AG10803 (cell line): Measurements from ENCODE around the gene RAPGEF1.
"Not testable (repeated sequence)": the region's sequence is repeated elsewhere in the genome, so short reads cannot be mapped to it uniquely, and the experiment has no call there.

Experiments
- DNase-seq: peaks from one replicate; pipeline ENCODE4 v3.0.0; 2010; ENCODE audit warnings: low read depth
- H3K4me3 ChIP-seq: 2 replicates; pipeline ENCODE4 v1.5.1; 2011; ENCODE audit warnings: mild to moderate bottlenecking, low read length, control low read depth
- TF ChIP-seq, protein P1 (sequence below): conservative IDR thresholded peaks from 2 replicates; pipeline ENCODE4 v1.5.1; 2011; ENCODE audit warnings: mild to moderate bottlenecking, low read length, control low read depth, inconsistent platforms

Gene RAPGEF1

DNA sequence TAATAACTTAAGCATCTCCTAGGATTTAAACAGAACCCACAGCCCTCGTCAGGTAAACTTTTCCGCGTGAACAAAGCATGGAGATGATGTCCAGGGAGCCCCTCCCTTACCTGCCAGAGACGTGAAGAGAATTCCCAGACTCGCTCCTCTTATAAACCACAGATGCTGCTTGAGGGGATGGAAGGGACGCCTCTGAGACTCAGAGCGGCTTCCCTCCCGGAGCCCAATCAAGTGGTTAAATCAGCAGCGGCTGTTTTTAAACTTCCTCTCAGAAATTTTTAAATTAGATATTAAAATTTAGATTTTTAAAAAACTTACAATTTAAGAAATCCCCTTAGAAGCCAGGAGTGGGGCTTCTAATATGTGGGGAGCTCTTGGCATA, 71.8 kb downstream of the RAPGEF1 start:
- TF ChIP-seq, protein P1, sequence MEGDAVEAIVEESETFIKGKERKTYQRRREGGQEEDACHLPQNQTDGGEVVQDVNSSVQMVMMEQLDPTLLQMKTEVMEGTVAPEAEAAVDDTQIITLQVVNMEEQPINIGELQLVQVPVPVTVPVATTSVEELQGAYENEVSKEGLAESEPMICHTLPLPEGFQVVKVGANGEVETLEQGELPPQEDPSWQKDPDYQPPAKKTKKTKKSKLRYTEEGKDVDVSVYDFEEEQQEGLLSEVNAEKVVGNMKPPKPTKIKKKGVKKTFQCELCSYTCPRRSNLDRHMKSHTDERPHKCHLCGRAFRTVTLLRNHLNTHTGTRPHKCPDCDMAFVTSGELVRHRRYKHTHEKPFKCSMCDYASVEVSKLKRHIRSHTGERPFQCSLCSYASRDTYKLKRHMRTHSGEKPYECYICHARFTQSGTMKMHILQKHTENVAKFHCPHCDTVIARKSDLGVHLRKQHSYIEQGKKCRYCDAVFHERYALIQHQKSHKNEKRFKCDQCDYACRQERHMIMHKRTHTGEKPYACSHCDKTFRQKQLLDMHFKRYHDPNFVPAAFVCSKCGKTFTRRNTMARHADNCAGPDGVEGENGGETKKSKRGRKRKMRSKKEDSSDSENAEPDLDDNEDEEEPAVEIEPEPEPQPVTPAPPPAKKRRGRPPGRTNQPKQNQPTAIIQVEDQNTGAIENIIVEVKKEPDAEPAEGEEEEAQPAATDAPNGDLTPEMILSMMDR: no peak
- H3K4me3 ChIP-seq: no peak overlapping the region
- DNase-seq: no peak

DNA sequence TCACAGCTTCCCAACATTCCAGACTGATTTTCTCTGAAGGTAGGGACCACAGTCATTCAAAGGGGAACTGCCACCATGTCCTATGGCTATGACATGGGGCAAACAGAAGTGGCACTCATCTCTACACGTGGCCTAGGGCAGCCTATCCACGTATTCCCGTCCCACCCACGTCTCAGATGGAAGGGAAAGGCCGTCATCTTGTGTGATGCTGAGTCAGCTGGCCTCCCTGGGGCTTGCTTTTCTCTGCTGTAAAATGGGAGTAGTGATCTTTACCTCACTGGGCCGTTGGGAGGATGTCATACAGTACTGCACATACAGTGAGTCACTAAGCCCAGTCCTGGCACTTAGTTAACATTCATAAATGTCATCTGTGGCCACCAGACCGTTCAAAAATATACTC, 72.3 kb downstream of the RAPGEF1 start:
- peak; percentile 36 for DNase-seq
- H3K4me3 ChIP-seq: no peak overlapping the region

DNA sequence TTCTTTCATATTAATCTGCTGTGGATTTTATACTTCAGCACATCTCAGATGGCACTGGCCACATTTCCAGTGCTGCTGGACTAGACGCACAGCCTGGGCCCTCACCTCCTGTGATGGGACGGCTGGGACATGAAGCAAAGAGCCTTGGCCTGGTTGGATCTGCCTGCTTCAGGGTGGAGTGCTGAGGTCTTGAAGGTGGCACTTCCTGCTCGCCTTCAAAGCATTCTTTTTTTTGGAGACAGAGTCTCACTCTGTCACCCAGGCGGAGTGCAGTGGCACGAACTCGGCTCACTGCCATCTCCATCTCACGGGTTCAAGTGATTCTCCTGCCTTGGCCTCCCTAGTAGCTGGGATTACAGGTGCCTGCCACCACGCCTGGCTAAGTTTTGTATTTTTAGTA, 73.1 kb downstream of the RAPGEF1 start:
- H3K4me3 ChIP-seq: no peak overlapping the region
- no peak for DNase-seq
- TF ChIP-seq, protein P1: no peak

More for the DNA sequence above, 72.3 kb downstream of the RAPGEF1 start:
- TF ChIP-seq, protein P1: no peak

DNA sequence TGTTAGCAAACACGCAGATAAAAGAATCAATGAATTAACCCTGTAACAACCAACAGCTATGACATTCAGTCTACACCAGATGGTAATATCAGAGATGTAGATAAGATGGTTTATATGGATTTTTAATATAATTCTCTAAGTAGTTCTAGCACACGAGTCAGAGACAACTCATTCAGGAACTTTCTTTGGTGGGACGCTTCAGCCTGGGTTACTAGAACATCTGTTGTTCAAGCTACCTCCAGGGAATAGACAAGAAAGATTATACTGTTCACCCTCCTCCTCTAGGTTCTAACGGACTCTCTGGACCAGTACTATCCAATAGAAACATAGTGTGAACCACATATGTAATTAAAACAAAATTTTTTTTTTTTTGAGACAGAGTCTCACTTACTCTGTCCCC, 73.8 kb downstream of the RAPGEF1 start:
- H3K4me3 ChIP-seq: no peak overlapping the region
- TF ChIP-seq, protein P1: no peak
- DNase-seq: no peak

DNA sequence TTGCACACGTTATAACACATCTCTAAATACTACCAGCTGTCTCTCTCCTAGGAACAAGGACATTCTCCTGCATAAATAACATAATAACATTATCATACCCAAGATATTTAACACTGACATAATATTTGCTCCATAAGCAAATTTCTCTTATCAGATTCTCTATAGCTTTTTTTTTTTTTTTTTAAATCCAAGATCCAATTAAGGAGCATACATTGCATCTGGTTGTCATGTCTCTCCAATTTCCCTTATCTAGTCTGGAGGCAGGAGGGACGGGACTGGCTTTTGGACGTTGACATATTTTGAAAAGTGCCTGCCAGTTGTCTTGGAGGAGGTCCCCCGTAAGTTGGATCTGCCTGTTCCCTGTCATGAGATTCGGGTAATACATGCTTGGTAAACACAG, 76.6 kb downstream of the RAPGEF1 start:
- DNase-seq: no peak
- TF ChIP-seq, protein P1: no peak
- no peak overlapping the region for H3K4me3 ChIP-seq

DNA sequence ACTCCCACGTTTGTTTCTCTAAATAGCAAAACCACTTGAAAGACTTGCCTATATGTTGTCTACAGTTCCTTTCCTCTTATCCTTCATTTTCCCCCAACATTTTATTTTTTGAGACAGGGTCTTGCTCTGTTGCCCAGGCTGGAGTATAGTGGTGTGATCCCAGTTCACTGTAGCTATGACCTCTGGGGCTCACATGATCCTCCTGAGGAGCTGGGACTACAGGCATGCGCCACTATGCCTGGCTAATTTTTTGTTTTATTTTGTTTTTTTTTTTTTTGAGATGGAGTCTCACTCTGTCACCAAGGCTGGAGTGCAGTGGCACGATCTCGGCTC, 77.6 kb downstream of the RAPGEF1 start:
- DNase-seq, H3K4me3 ChIP-seq: not testable (repeated sequence)

DNA sequence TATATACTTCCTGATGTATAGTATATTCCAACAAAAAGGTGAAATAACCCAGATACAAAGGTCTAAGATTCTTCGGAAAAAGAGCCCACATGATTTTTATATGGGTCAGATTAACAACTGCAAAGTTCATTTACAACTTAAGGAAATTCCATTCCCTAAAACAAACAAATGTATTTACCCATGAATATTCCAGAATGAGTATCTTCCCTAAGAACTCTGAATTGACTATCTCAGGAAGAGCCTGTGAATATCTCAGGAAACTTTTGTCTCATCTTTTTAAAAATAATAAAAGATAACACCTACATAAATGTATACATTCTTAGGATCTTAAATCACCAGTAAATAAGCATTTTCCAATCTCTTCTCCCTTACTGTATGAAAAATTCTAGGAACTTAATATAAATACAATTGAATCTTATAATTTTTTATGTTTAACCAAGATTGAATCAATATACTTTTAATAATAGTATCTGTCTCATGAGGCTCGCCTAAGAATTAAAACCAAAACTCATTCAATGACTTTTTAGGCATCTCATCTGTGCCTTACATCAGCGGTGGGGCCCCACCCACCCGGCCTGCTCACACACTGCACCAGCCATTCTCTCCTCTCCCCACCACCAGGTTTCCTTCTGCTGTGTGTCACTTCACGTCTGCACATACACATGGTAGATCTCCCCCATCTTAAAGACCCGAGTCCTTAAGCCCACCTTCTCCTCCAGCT, 78.1 kb downstream of the RAPGEF1 start:
- no peak overlapping the region for H3K4me3 ChIP-seq
- TF ChIP-seq, protein P1: no peak
- DNase-seq: no peak
